D721Med (cell line): ENCODE data around the gene TMEM201.
"Not testable (repeated sequence)": the region's sequence is repeated elsewhere in the genome, so short reads cannot be mapped to it uniquely, and the experiment has no call there.

Experiments used
- DNase-seq: peaks from one replicate; pipeline ENCODE4 v3.0.0; 2011; ENCODE audit warnings: low spot score; ENCODE audit not compliant: insufficient read length
- FAIRE-seq: peaks from 2 replicates; lab custom pipeline; 2011; peaks lifted over from hg19 to GRCh38; lab: Jason Lieb, UNC
- CTCF ChIP-seq: IDR thresholded peaks from 2 replicates; pipeline ENCODE4 v1.5.1; 2012; ENCODE audit warnings: mild to moderate bottlenecking, control low read depth; ENCODE audit not compliant: insufficient read depth; ENCODE audit errors: missing control alignments

TMEM201 gene

GRCh38 chr1:9561429-9561828 is 27.3 kb upstream of the TMEM201 start:
- no peak for TF ChIP-seq CTCF
- FAIRE-seq (no peak), DNase-seq (no peak)

- FAIRE-seq = no peak
- no peak for DNase-seq
- TF ChIP-seq CTCF = no peak
Observed at GRCh38 chr1:9569267-9569666, 19.4 kb upstream of the TMEM201 start.

- FAIRE-seq, DNase-seq: not testable (repeated sequence)
Observed at GRCh38 chr1:9570886-9571529, 17.7 kb upstream of the TMEM201 start.

GRCh38 chr1:9573723-9574122 is 15.0 kb upstream of the TMEM201 start:
- FAIRE-seq = no peak
- peak; percentile 41 for TF ChIP-seq CTCF
- no peak for DNase-seq

GRCh38 chr1:9575486-9575885 is 13.2 kb upstream of the TMEM201 start:
- FAIRE-seq (no peak), DNase-seq (no peak)
- no peak for TF ChIP-seq CTCF

- no peak for TF ChIP-seq CTCF
- no peak for FAIRE-seq
- no peak for DNase-seq
Observed at GRCh38 chr1:9576903-9577302, 11.8 kb upstream of the TMEM201 start.

- DNase-seq (no peak), FAIRE-seq (no peak)
- no peak for TF ChIP-seq CTCF
Observed at GRCh38 chr1:9577423-9577822, 11.3 kb upstream of the TMEM201 start.
